Right lobe of liver (tissue), 6 donors: ENCODE data around the gene EDARADD. TPM values are rescaled to one million over a fixed set of nuclear protein-coding genes. Genes with fewer than 3 reads are reported as not detected.
"Not testable (repeated sequence)": the region's sequence is repeated elsewhere in the genome, so short reads cannot be mapped to it uniquely, and the experiment has no call there.

Experiments used
- ATAC-seq, 4 donors: fragments of 200-7000 bp; cut with Tn5 transposase; one replicate each; pipeline ENCODE4 v1.9.1; 2020; ENCODE audit warnings: mild to moderate bottlenecking in 4 of 4, moderate library complexity in 4 of 4
- DNase-seq, 3 donors: peaks; one replicate each; pipeline ENCODE4 v3.0.0-alpha.2; 2020
- H3K27ac ChIP-seq, 3 donors: fragments of 200-600 bp; one replicate each; pipeline ENCODE4 v1.8.0; 2022
- H3K27me3 ChIP-seq, 2 donors: fragments of 200-600 bp; one replicate each; pipeline ENCODE4 v1.8.0; 2022
- H3K36me3 ChIP-seq, 4 donors: fragments of 200-600 bp; sonication (generic) in 1 of 4; one replicate each; pipeline versions ENCODE4 v1.5.1 to v1.8.0; 2017 to 2022; ENCODE audit warnings: control low read depth in 1 of 4
- H3K4me1 ChIP-seq, 4 donors: fragments of 200-600 bp; sonication (generic) in 1 of 4; one replicate each; pipeline versions ENCODE4 v1.5.1 to v1.8.0; 2017 to 2022; ENCODE audit warnings: control low read depth in 1 of 4
- H3K4me3 ChIP-seq, 3 donors: fragments of 200-600 bp; one replicate each; pipeline ENCODE4 v1.8.0; 2022
- H3K9me3 ChIP-seq, 4 donors: fragments of 200-600 bp; sonication (generic) in 1 of 4; one replicate each; pipeline versions ENCODE4 v1.5.1 to v1.8.0; 2017 to 2022; ENCODE audit warnings: control low read depth in 1 of 4
- CTCF ChIP-seq, 4 donors: fragments of 200-600 bp in 3 of 4; fragments of 450-650 bp in 1 of 4; IDR thresholded peaks; one replicate each; pipeline versions ENCODE4 v1.5.1 to v1.8.0; 2016 to 2022; ENCODE audit warnings: antibody characterized with exemption in 4 of 4, mild to moderate bottlenecking in 2 of 4
- POLR2A ChIP-seq: fragments of 450-650 bp; IDR thresholded peaks from one replicate; pipeline ENCODE4 v1.6.1; 2017; ENCODE audit warnings: antibody characterized with exemption, mild to moderate bottlenecking
- WGBS: methylation state at CpG from one replicate; pipeline ENCODE4 v1.1.6; 2018; ENCODE audit warnings: low coverage, low lambda C conversion rate; ENCODE audit not compliant: insufficient coverage; ENCODE audit errors: missing lambda C conversion rate; 5-methylcytosine and 5-hydroxymethylcytosine counted together
- intact Hi-C, 2 donors: fragments of 100-400 bp; cut with DNase I; formaldehyde crosslinking; loops; one replicate each; pipeline versions ENCODE4 v1.11.2 to v1.14.1; 2022
- total RNA-seq, 6 experiments: library from RNA; depleted of rRNA in 2 of 6; stranded (reverse); fragments of >200 nt in 2 of 6; fragmentation: NEBNext Ultra II Directional in 3 of 6; extraction: Animal tissue kit (Norgen Biotek cat#: 25700) in 3 of 6; gene quantifications; one replicate each; pipeline versions ENCODE4 v1.1.0 to v1.2.4, GENCODE V29; 2016 to 2023
- donor health status: DM: no; HTN: yes; CAD: no.
- donor health status: DM: no; HTN: no; CAD: no.
- donor health status: DM: no; HTN: no; CAD: no.
- donor health status: DM: no; HTN: yes; CAD: no.
- donor health status: DM: no; HTN: yes; CAD: no.

Gene EDARADD
- total RNA-seq, 6 experiments from 2014 or later = 0.16 to 1.2 (median 0.26) TPM; not detected in 1

GRCh38 chr1:236351875-236352573 is 42.1 kb upstream of the EDARADD start:
- Histone ChIP-seq H3K27ac (no peak overlapping the region), H3K4me3 (no peak overlapping the region), H3K9me3 (no peaks in the 10 kb centered on the region), H3K36me3 (no peaks in the 10 kb centered on the region), H3K4me1 (no peaks in the 10 kb centered on the region), H3K27me3 (no peaks in the 10 kb centered on the region)
- TF ChIP-seq CTCF (IDR thresholded peaks at IDR 0.05) (no peak), POLR2A (no peak)
- intact Hi-C loops = no loop called here
- DNase-seq (no peak), ATAC-seq (no peak)
- 61% methylated on average over 5 of the region's 7 CpGs for WGBS

- H3K27me3 ChIP-seq, H3K36me3 ChIP-seq, H3K27ac ChIP-seq, ATAC-seq, DNase-seq, intact Hi-C loops, H3K4me1 ChIP-seq, H3K4me3 ChIP-seq, H3K9me3 ChIP-seq: not testable (repeated sequence)
- WGBS = 55% methylated on average over 2 of the region's 4 CpGs
Observed at GRCh38 chr1:236352747-236353146, 41.3 kb upstream of the EDARADD start.

- ATAC-seq = no peak
- no peaks in the 10 kb centered on the region for H3K36me3 ChIP-seq
Observed at GRCh38 chr1:236353813-236354212, 40.3 kb upstream of the EDARADD start.

GRCh38 chr1:236354330-236355147 is 39.5 kb upstream of the EDARADD start:
- no peak for TF ChIP-seq CTCF (IDR thresholded peaks at IDR 0.05)
- TF ChIP-seq POLR2A = no peak
- no peak for DNase-seq
- H3K4me1 ChIP-seq = no peaks in the 10 kb centered on the region
- H3K27me3 ChIP-seq = no peaks in the 10 kb centered on the region
- no peak overlapping the region for H3K27ac ChIP-seq
- H3K4me3 ChIP-seq = no peak overlapping the region
- H3K9me3 ChIP-seq = no peaks in the 10 kb centered on the region
- no peak for ATAC-seq
- intact Hi-C loops = no loop called here
- WGBS = 35% methylated on average over 4 of the region's 4 CpGs
- no peaks in the 10 kb centered on the region for H3K36me3 ChIP-seq

More at GRCh38 chr1:236353813-236354212, 40.3 kb upstream of the EDARADD start:
- DNase-seq = no peak
- intact Hi-C loops = no loop called here
- no peak overlapping the region for H3K4me3 ChIP-seq
- TF ChIP-seq POLR2A = no peak
- TF ChIP-seq CTCF (IDR thresholded peaks at IDR 0.05) = no peak
- H3K27me3 ChIP-seq = no peaks in the 10 kb centered on the region
- no peaks in the 10 kb centered on the region for H3K4me1 ChIP-seq
- 75% methylated on average over 4 of the region's 4 CpGs for WGBS
- H3K9me3 ChIP-seq = no peaks in the 10 kb centered on the region
- no peak overlapping the region for H3K27ac ChIP-seq

- Histone ChIP-seq H3K4me3 (no peak overlapping the region), H3K36me3 (no peaks in the 10 kb centered on the region), H3K27me3 (no peaks in the 10 kb centered on the region), H3K9me3 (no peaks in the 10 kb centered on the region), H3K4me1 (no peaks in the 10 kb centered on the region), H3K27ac (no peak overlapping the region)
- DNase-seq = no peak
- TF ChIP-seq POLR2A = no peak
- TF ChIP-seq CTCF (IDR thresholded peaks at IDR 0.05) = no peak
- 64% methylated on average over 2 of the region's 2 CpGs for WGBS
- intact Hi-C loops = no loop called here
- ATAC-seq = no peak
Observed at GRCh38 chr1:236356141-236356540, 37.9 kb upstream of the EDARADD start.
